ENCODE results near the gene TASP1.

The TASP1 gene

DNA sequence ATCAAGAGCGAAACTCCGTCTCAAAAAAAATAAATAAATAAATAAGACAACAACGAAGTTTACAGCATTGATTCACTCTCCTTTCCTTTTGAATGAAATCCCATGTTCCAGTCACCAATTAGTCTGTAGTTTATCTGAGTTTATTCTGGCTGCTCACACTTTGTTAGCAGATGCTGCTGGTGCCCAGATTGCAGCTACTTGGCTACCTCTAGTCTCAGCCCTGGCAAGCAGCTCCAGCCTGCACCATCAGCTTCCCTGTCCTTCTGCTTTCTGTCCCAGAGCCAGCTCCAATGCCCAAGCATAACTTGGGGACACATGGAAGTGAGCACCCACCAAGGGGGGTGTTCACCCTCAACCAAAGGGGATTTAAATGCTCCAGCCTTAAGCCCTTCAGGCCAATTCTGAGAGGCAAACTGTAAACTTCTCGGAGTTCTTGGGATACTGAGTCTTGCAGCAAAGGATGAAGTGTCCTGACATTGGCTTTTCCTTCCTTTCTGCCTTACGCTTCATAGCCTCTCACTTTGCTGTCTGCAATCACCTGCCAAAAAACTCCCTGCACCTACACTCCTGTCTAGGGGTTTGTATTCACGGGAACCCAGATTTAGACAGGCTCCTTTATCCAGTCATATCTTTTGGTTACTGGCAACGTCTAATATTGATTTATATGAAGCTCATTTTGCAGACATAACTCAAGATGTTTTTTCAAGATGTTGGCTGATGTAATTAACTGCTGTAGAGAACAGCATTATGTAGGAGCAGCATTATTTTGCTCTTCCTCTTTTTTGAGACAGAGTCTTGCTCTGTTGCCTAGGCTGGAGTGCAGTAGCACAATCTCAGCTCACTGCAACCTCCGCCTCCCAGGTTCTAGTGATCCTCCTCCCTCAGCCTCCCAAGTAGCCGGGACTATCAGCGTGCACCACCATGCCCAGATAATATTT, 9.8 kb upstream of the TASP1 start:
- no peak for DNase-seq
- Histone ChIP-seq H3K9me3 (ENCODE audit: insufficient read depth, low read depth, low read length) (no peaks in the 10 kb centered on the region), H4K91ac (ENCODE audit: low read depth, low read length) (no peak overlapping the region), H3K4me1 (ENCODE audit: control insufficient read depth in 1 of 2, insufficient read depth in 2 of 2, low read length in 2 of 2) (no peaks in the 10 kb centered on the region), H3K27ac (ENCODE audit: low read depth, low read length) (no peak overlapping the region), H2AFZ (ENCODE audit: insufficient read depth, low read length, poor library complexity) (no peak overlapping the region), H3K79me2 (ENCODE audit: control insufficient read depth, insufficient read depth, low read length, poor library complexity) (no peaks in the 10 kb centered on the region), H3K79me1 (ENCODE audit: low read length) (no peaks in the 10 kb centered on the region), H3K36me3 (ENCODE audit: control insufficient read depth in 1 of 2, insufficient read depth in 2 of 2, low read length in 2 of 2) (no peaks in the 10 kb centered on the region), H2BK12ac (ENCODE audit: low read length) (no peak overlapping the region), H4K8ac (ENCODE audit: low read depth, low read length) (no peak overlapping the region), H2BK5ac (ENCODE audit: low read depth, low read length, poor library complexity) (no peak overlapping the region), H2AK5ac (ENCODE audit: low read length) (no peak overlapping the region), H3K4ac (ENCODE audit: low read depth, low read length) (no peak overlapping the region), H3K23ac (ENCODE audit: low read length) (no peak overlapping the region), H3K14ac (ENCODE audit: low read length) (no peak overlapping the region), H3K9ac (ENCODE audit: low read length) (no peak overlapping the region), H3K4me2 (ENCODE audit: low read length) (no peak overlapping the region), H2BK120ac (ENCODE audit: insufficient read depth, low read length, poor library complexity) (no peak overlapping the region), H3K4me3 (ENCODE audit: low read depth, low read length) (no peak overlapping the region), H4K12ac (ENCODE audit: low read depth, low read length) (no peak overlapping the region), H3K27me3 (ENCODE audit: insufficient read depth, low read length) (no peaks in the 10 kb centered on the region), H3K18ac (ENCODE audit: low read length) (no peak overlapping the region)
- no CpG with 5 or more reads among the region's 10 CpGs for WGBS (ENCODE audit: extremely low coverage, insufficient coverage, insufficient read length)

DNA sequence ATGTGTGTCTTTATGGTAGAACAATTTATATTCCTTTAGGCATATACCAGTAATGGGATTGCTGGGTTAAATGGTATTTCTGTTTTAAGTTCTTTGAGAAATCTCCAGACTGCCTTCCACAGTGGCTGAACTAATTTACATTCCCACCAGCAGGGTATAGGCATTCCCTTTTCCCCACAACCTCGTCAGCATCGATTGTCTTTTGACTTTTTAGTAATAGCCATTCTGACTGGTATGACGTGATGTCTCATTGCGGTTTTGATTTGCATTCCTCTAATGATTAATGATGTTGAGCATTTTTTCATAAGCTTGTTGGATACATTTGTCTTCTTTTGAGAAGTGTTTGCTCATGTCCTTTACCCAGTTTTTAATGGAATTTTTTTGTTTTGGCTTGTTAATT, 5.3 kb upstream of the TASP1 start:
- Histone ChIP-seq H3K79me2 (ENCODE audit: control insufficient read depth, insufficient read depth, low read length, poor library complexity) (no peaks in the 10 kb centered on the region), H3K79me1 (ENCODE audit: low read length) (no peaks in the 10 kb centered on the region), H3K23ac (ENCODE audit: low read length) (no peak overlapping the region), H2BK12ac (ENCODE audit: low read length) (no peak overlapping the region), H3K4me3 (ENCODE audit: low read depth, low read length) (no peak overlapping the region), H3K14ac (ENCODE audit: low read length) (no peak overlapping the region), H3K9me3 (ENCODE audit: insufficient read depth, low read depth, low read length) (no peaks in the 10 kb centered on the region), H2BK120ac (ENCODE audit: insufficient read depth, low read length, poor library complexity) (no peak overlapping the region), H2BK5ac (ENCODE audit: low read depth, low read length, poor library complexity) (no peak overlapping the region), H3K18ac (ENCODE audit: low read length) (no peak overlapping the region), H3K36me3 (ENCODE audit: control insufficient read depth in 1 of 2, insufficient read depth in 2 of 2, low read length in 2 of 2) (no peaks in the 10 kb centered on the region), H2AK5ac (ENCODE audit: low read length) (no peak overlapping the region), H3K4me2 (ENCODE audit: low read length) (no peak overlapping the region), H3K4me1 (ENCODE audit: control insufficient read depth in 1 of 2, insufficient read depth in 2 of 2, low read length in 2 of 2) (no peaks in the 10 kb centered on the region), H4K8ac (ENCODE audit: low read depth, low read length) (no peak overlapping the region), H2AFZ (ENCODE audit: insufficient read depth, low read length, poor library complexity) (no peak overlapping the region), H3K4ac (ENCODE audit: low read depth, low read length) (no peak overlapping the region), H3K27me3 (ENCODE audit: insufficient read depth, low read length) (no peaks in the 10 kb centered on the region), H3K9ac (ENCODE audit: low read length) (no peak overlapping the region), H4K12ac (ENCODE audit: low read depth, low read length) (no peak overlapping the region), H3K27ac (ENCODE audit: low read depth, low read length) (no peak overlapping the region), H4K91ac (ENCODE audit: low read depth, low read length) (no peak overlapping the region)
- peak in 1 of 2 donors; percentile 31 for DNase-seq
- no CpG with 5 or more reads among the region's 4 CpGs for WGBS (ENCODE audit: extremely low coverage, insufficient coverage, insufficient read length)

DNA sequence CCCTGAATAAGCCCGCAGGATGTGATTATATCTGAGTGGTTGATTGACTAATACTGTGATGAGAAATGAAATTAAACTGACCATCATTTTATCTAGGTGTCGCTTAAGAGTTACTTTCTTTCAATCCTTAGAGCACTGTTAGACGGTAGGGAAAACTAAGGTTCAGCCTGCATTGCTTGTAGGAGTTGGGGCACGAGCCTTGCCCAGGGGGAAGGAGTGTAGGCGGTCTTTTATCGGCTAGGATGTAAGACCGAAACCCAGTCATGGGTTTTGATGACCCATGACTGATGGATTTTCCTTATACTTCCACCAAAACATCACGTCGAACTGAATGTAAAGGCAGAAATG, 392 bp upstream of the TASP1 start:
- H3K9ac ChIP-seq (ENCODE audit: low read length): no peak overlapping the region
- no peak overlapping the region for H4K91ac ChIP-seq (ENCODE audit: low read depth, low read length)
- no peaks in the 10 kb centered on the region for H3K36me3 ChIP-seq (ENCODE audit: control insufficient read depth in 1 of 2, insufficient read depth in 2 of 2, low read length in 2 of 2)
- no CpG with 5 or more reads among the region's 9 CpGs for whole genome bisulfite sequencing (ENCODE audit: extremely low coverage, insufficient coverage, insufficient read length)
- H3K9me3 ChIP-seq (ENCODE audit: insufficient read depth, low read depth, low read length): no peaks in the 10 kb centered on the region
- DNase-seq: no peak
- peak overlapping the region; percentile 34 for H4K12ac ChIP-seq (ENCODE audit: low read depth, low read length)
- H3K23ac ChIP-seq (ENCODE audit: low read length): no peak overlapping the region
- H4K8ac ChIP-seq (ENCODE audit: low read depth, low read length): peak overlapping the region; percentile 67
- no peak overlapping the region for H2BK120ac ChIP-seq (ENCODE audit: insufficient read depth, low read length, poor library complexity)
- peak overlapping the region; percentile 76 for H2AFZ ChIP-seq (ENCODE audit: insufficient read depth, low read length, poor library complexity)
- no peak overlapping the region for H2AK5ac ChIP-seq (ENCODE audit: low read length)
- H3K4ac ChIP-seq (ENCODE audit: low read depth, low read length): no peak overlapping the region
- H3K4me2 ChIP-seq (ENCODE audit: low read length): peak overlapping the region; percentile 81
- peaks cover 5% of the 10 kb centered on the region for H3K79me2 ChIP-seq (ENCODE audit: control insufficient read depth, insufficient read depth, low read length, poor library complexity)
- H3K27me3 ChIP-seq (ENCODE audit: insufficient read depth, low read length): no peaks in the 10 kb centered on the region
- peak overlapping the region; percentile 60 for H3K4me3 ChIP-seq (ENCODE audit: low read depth, low read length)
- no peak overlapping the region for H3K14ac ChIP-seq (ENCODE audit: low read length)
- no peaks in the 10 kb centered on the region for H3K4me1 ChIP-seq (ENCODE audit: control insufficient read depth in 1 of 2, insufficient read depth in 2 of 2, low read length in 2 of 2)
- no peak overlapping the region for H3K18ac ChIP-seq (ENCODE audit: low read length)
- H3K27ac ChIP-seq (ENCODE audit: low read depth, low read length): no peak overlapping the region
- peaks cover 6% of the 10 kb centered on the region for H3K79me1 ChIP-seq (ENCODE audit: low read length)
- H2BK12ac ChIP-seq (ENCODE audit: low read length): no peak overlapping the region
- H2BK5ac ChIP-seq (ENCODE audit: low read depth, low read length, poor library complexity): no peak overlapping the region

DNA sequence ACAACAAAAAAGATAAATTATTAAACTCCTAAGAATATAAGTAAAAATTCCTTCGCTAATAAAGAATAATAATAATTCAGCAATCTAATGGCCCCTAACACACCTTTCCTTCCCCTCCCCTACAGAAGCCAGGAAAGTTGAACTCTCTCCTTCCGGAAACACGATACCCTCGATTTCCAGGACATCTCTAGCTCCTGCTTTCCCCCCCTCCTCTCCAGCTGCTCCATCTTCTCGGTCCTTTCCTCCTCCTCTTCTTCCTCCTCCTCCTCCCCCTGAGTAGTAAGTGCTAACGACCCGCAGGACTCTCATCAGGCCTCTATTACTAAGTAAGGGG, 603 bp downstream of the TASP1 start:
- no CpG with 5 or more reads among the region's 7 CpGs for whole genome bisulfite sequencing (ENCODE audit: extremely low coverage, insufficient coverage, insufficient read length)
- peak overlapping the region; percentile 95 for H2AFZ ChIP-seq (ENCODE audit: insufficient read depth, low read length, poor library complexity)
- H4K91ac ChIP-seq (ENCODE audit: low read depth, low read length): peak overlapping the region; percentile 56

More for the DNA sequence above, 603 bp downstream of the TASP1 start:
- Histone ChIP-seq H4K12ac (ENCODE audit: low read depth, low read length) (peak overlapping the region; percentile 78), H3K14ac (ENCODE audit: low read length) (peak overlapping the region; percentile 81), H3K36me3 (ENCODE audit: control insufficient read depth in 1 of 2, insufficient read depth in 2 of 2, low read length in 2 of 2) (no peaks in the 10 kb centered on the region), H3K4ac (ENCODE audit: low read depth, low read length) (peak overlapping the region; percentile 65), H3K18ac (ENCODE audit: low read length) (peak overlapping the region; percentile 82), H2BK120ac (ENCODE audit: insufficient read depth, low read length, poor library complexity) (peak overlapping the region; percentile 41), H2AK5ac (ENCODE audit: low read length) (no peak overlapping the region), H4K8ac (ENCODE audit: low read depth, low read length) (peak overlapping the region; percentile 92), H3K27ac (ENCODE audit: low read depth, low read length) (peak overlapping the region; percentile 11), H3K4me3 (ENCODE audit: low read depth, low read length) (peak overlapping the region; percentile 95), H3K79me2 (ENCODE audit: control insufficient read depth, insufficient read depth, low read length, poor library complexity) (peaks cover 5% of the 10 kb centered on the region), H2BK5ac (ENCODE audit: low read depth, low read length, poor library complexity) (no peak overlapping the region), H3K79me1 (ENCODE audit: low read length) (peaks cover 6% of the 10 kb centered on the region), H3K4me2 (ENCODE audit: low read length) (peak overlapping the region; percentile 62), H3K9ac (ENCODE audit: low read length) (peak overlapping the region; percentile 37), H3K23ac (ENCODE audit: low read length) (no peak overlapping the region), H2BK12ac (ENCODE audit: low read length) (no peak overlapping the region), H3K27me3 (ENCODE audit: insufficient read depth, low read length) (no peaks in the 10 kb centered on the region), H3K9me3 (ENCODE audit: insufficient read depth, low read depth, low read length) (no peaks in the 10 kb centered on the region), H3K4me1 (ENCODE audit: control insufficient read depth in 1 of 2, insufficient read depth in 2 of 2, low read length in 2 of 2) (no peaks in the 10 kb centered on the region)
- DNase-seq: no peak
